ENCODE data around the gene PRSS12.

PRSS12 gene

GRCh38 chr4:118381902-118382301 is 29.1 kb upstream of the PRSS12 start:
- H3K79me2 ChIP-seq (ENCODE audit: control insufficient read depth, insufficient read depth, low read length) = no peaks in the 10 kb centered on the region
- no CpG with 5 or more reads among the region's 3 CpGs for WGBS (ENCODE audit: extremely low coverage, insufficient coverage, low lambda C conversion rate)
- no peak overlapping the region for H4K8ac ChIP-seq (ENCODE audit: low read depth, low read length)
- H3K27me3 ChIP-seq (ENCODE audit: insufficient read depth, low read length, poor library complexity) = no peaks in the 10 kb centered on the region
- no peaks in the 10 kb centered on the region for H3K4me1 ChIP-seq (ENCODE audit: control insufficient read depth, low read depth, low read length)
- no peak overlapping the region for H3K4me3 ChIP-seq (ENCODE audit: low read length)
- H2BK5ac ChIP-seq (ENCODE audit: low read length) = no peak overlapping the region
- H2BK120ac ChIP-seq (ENCODE audit: low read depth, low read length) = no peak overlapping the region
- no peak overlapping the region for H2AK5ac ChIP-seq (ENCODE audit: low read length)
- no peak overlapping the region for H2BK15ac ChIP-seq (replicated peaks; ENCODE audit: low read depth)
- H3K27ac ChIP-seq (ENCODE audit: low read depth, low read length) = no peak overlapping the region
- no peak for DNase-seq
- H3K4me2 ChIP-seq (ENCODE audit: low read length) = no peak overlapping the region
- no peak overlapping the region for H3K23ac ChIP-seq (ENCODE audit: low read length)
- no peak overlapping the region for H3K9ac ChIP-seq (ENCODE audit: low read length)
- no peak overlapping the region for H3K56ac ChIP-seq (ENCODE audit: low read length)
- H4K5ac ChIP-seq (ENCODE audit: low read length) = no peak overlapping the region
- H3K4ac ChIP-seq (ENCODE audit: low read depth, low read length) = no peak overlapping the region
- H3K36me3 ChIP-seq (ENCODE audit: control insufficient read depth, insufficient read depth, low read length) = no peaks in the 10 kb centered on the region
- no peaks in the 10 kb centered on the region for H3K79me1 ChIP-seq (ENCODE audit: low read length)
- no peak overlapping the region for H3K18ac ChIP-seq (ENCODE audit: low read length)

GRCh38 chr4:118373614-118374255 is 20.9 kb upstream of the PRSS12 start:
- no peaks in the 10 kb centered on the region for H3K4me1 ChIP-seq (ENCODE audit: control insufficient read depth, low read depth, low read length)
- no peak overlapping the region for H2AK5ac ChIP-seq (ENCODE audit: low read length)
- H3K23ac ChIP-seq (ENCODE audit: low read length) = no peak overlapping the region
- H3K18ac ChIP-seq (ENCODE audit: low read length) = no peak overlapping the region
- no peak overlapping the region for H2BK120ac ChIP-seq (ENCODE audit: low read depth, low read length)
- H3K4me2 ChIP-seq (ENCODE audit: low read length) = no peak overlapping the region
- no peaks in the 10 kb centered on the region for H3K79me1 ChIP-seq (ENCODE audit: low read length)
- no peak overlapping the region for H3K4me3 ChIP-seq (ENCODE audit: low read length)
- H3K4ac ChIP-seq (ENCODE audit: low read depth, low read length) = no peak overlapping the region
- H2BK15ac ChIP-seq (replicated peaks; ENCODE audit: low read depth) = no peak overlapping the region
- no peak overlapping the region for H4K8ac ChIP-seq (ENCODE audit: low read depth, low read length)
- no peak overlapping the region for H3K27ac ChIP-seq (ENCODE audit: low read depth, low read length)
- no peaks in the 10 kb centered on the region for H3K79me2 ChIP-seq (ENCODE audit: control insufficient read depth, insufficient read depth, low read length)
- H3K27me3 ChIP-seq (ENCODE audit: insufficient read depth, low read length, poor library complexity) = no peaks in the 10 kb centered on the region
- H4K5ac ChIP-seq (ENCODE audit: low read length) = no peak overlapping the region
- DNase-seq = no peak
- no peaks in the 10 kb centered on the region for H3K36me3 ChIP-seq (ENCODE audit: control insufficient read depth, insufficient read depth, low read length)
- WGBS (ENCODE audit: extremely low coverage, insufficient coverage, low lambda C conversion rate) = no CpG with 5 or more reads among the region's 4 CpGs
- no peak overlapping the region for H2BK5ac ChIP-seq (ENCODE audit: low read length)
- H3K9ac ChIP-seq (ENCODE audit: low read length) = no peak overlapping the region
- H3K56ac ChIP-seq (ENCODE audit: low read length) = no peak overlapping the region

GRCh38 chr4:118372251-118372650 is 19.4 kb upstream of the PRSS12 start:
- H4K8ac ChIP-seq (ENCODE audit: low read depth, low read length) = no peak overlapping the region
- no peak overlapping the region for H3K4me2 ChIP-seq (ENCODE audit: low read length)
- no peak overlapping the region for H3K23ac ChIP-seq (ENCODE audit: low read length)
- H2BK120ac ChIP-seq (ENCODE audit: low read depth, low read length) = no peak overlapping the region
- H3K79me2 ChIP-seq (ENCODE audit: control insufficient read depth, insufficient read depth, low read length) = no peaks in the 10 kb centered on the region
- H3K79me1 ChIP-seq (ENCODE audit: low read length) = no peaks in the 10 kb centered on the region
- no peak overlapping the region for H2BK5ac ChIP-seq (ENCODE audit: low read length)
- no peaks in the 10 kb centered on the region for H3K4me1 ChIP-seq (ENCODE audit: control insufficient read depth, low read depth, low read length)
- H3K4ac ChIP-seq (ENCODE audit: low read depth, low read length) = no peak overlapping the region
- H3K36me3 ChIP-seq (ENCODE audit: control insufficient read depth, insufficient read depth, low read length) = no peaks in the 10 kb centered on the region
- H2BK15ac ChIP-seq (replicated peaks; ENCODE audit: low read depth) = no peak overlapping the region
- H3K9ac ChIP-seq (ENCODE audit: low read length) = no peak overlapping the region
- H4K5ac ChIP-seq (ENCODE audit: low read length) = no peak overlapping the region
- no peak overlapping the region for H3K27ac ChIP-seq (ENCODE audit: low read depth, low read length)
- DNase-seq = no peak
- H3K27me3 ChIP-seq (ENCODE audit: insufficient read depth, low read length, poor library complexity) = no peaks in the 10 kb centered on the region
- no peak overlapping the region for H2AK5ac ChIP-seq (ENCODE audit: low read length)
- no peak overlapping the region for H3K18ac ChIP-seq (ENCODE audit: low read length)
- WGBS (ENCODE audit: extremely low coverage, insufficient coverage, low lambda C conversion rate) = no CpG with 5 or more reads among the region's 4 CpGs
- H3K56ac ChIP-seq (ENCODE audit: low read length) = no peak overlapping the region
- H3K4me3 ChIP-seq (ENCODE audit: low read length) = no peak overlapping the region

GRCh38 chr4:118369231-118369630 is 16.4 kb upstream of the PRSS12 start:
- no peaks in the 10 kb centered on the region for H3K27me3 ChIP-seq (ENCODE audit: insufficient read depth, low read length, poor library complexity)
- no peak overlapping the region for H4K8ac ChIP-seq (ENCODE audit: low read depth, low read length)
- no peak overlapping the region for H3K4ac ChIP-seq (ENCODE audit: low read depth, low read length)
- no peak for DNase-seq
- H3K79me1 ChIP-seq (ENCODE audit: low read length) = no peaks in the 10 kb centered on the region
- H3K4me3 ChIP-seq (ENCODE audit: low read length) = no peak overlapping the region
- H2BK5ac ChIP-seq (ENCODE audit: low read length) = no peak overlapping the region
- H2AK5ac ChIP-seq (ENCODE audit: low read length) = no peak overlapping the region
- no peak overlapping the region for H2BK15ac ChIP-seq (replicated peaks; ENCODE audit: low read depth)
- H3K79me2 ChIP-seq (ENCODE audit: control insufficient read depth, insufficient read depth, low read length) = no peaks in the 10 kb centered on the region
- no peak overlapping the region for H3K56ac ChIP-seq (ENCODE audit: low read length)
- H3K9ac ChIP-seq (ENCODE audit: low read length) = no peak overlapping the region
- no peaks in the 10 kb centered on the region for H3K36me3 ChIP-seq (ENCODE audit: control insufficient read depth, insufficient read depth, low read length)
- no peaks in the 10 kb centered on the region for H3K4me1 ChIP-seq (ENCODE audit: control insufficient read depth, low read depth, low read length)
- no peak overlapping the region for H3K27ac ChIP-seq (ENCODE audit: low read depth, low read length)
- no CpG with 5 or more reads among the region's 6 CpGs for WGBS (ENCODE audit: extremely low coverage, insufficient coverage, low lambda C conversion rate)
- no peak overlapping the region for H2BK120ac ChIP-seq (ENCODE audit: low read depth, low read length)
- H4K5ac ChIP-seq (ENCODE audit: low read length) = no peak overlapping the region
- no peak overlapping the region for H3K18ac ChIP-seq (ENCODE audit: low read length)
- no peak overlapping the region for H3K4me2 ChIP-seq (ENCODE audit: low read length)
- H3K23ac ChIP-seq (ENCODE audit: low read length) = no peak overlapping the region

- no peak for DNase-seq
- no peak overlapping the region for H3K56ac ChIP-seq (ENCODE audit: low read length)
- no peaks in the 10 kb centered on the region for H3K79me2 ChIP-seq (ENCODE audit: control insufficient read depth, insufficient read depth, low read length)
- no peak overlapping the region for H3K4me2 ChIP-seq (ENCODE audit: low read length)
- no peaks in the 10 kb centered on the region for H3K36me3 ChIP-seq (ENCODE audit: control insufficient read depth, insufficient read depth, low read length)
- no peak overlapping the region for H3K23ac ChIP-seq (ENCODE audit: low read length)
- H3K4me3 ChIP-seq (ENCODE audit: low read length) = no peak overlapping the region
- H3K4me1 ChIP-seq (ENCODE audit: control insufficient read depth, low read depth, low read length) = no peaks in the 10 kb centered on the region
- H3K79me1 ChIP-seq (ENCODE audit: low read length) = no peaks in the 10 kb centered on the region
- H3K4ac ChIP-seq (ENCODE audit: low read depth, low read length) = no peak overlapping the region
- H3K27ac ChIP-seq (ENCODE audit: low read depth, low read length) = no peak overlapping the region
- H4K5ac ChIP-seq (ENCODE audit: low read length) = no peak overlapping the region
- WGBS (ENCODE audit: extremely low coverage, insufficient coverage, low lambda C conversion rate) = no CpG with 5 or more reads among the region's 2 CpGs
- H2BK5ac ChIP-seq (ENCODE audit: low read length) = no peak overlapping the region
- H2BK15ac ChIP-seq (replicated peaks; ENCODE audit: low read depth) = no peak overlapping the region
- H2AK5ac ChIP-seq (ENCODE audit: low read length) = no peak overlapping the region
- no peak overlapping the region for H2BK120ac ChIP-seq (ENCODE audit: low read depth, low read length)
- H3K18ac ChIP-seq (ENCODE audit: low read length) = no peak overlapping the region
- H4K8ac ChIP-seq (ENCODE audit: low read depth, low read length) = no peak overlapping the region
- no peaks in the 10 kb centered on the region for H3K27me3 ChIP-seq (ENCODE audit: insufficient read depth, low read length, poor library complexity)
- no peak overlapping the region for H3K9ac ChIP-seq (ENCODE audit: low read length)
Measured at GRCh38 chr4:118367872-118368271, 15.1 kb upstream of the PRSS12 start.

- Histone ChIP-seq H2BK5ac (ENCODE audit: low read length) (no peak overlapping the region), H3K27ac (ENCODE audit: low read depth, low read length) (no peak overlapping the region), H3K4me3 (ENCODE audit: low read length) (no peak overlapping the region), H3K56ac (ENCODE audit: low read length) (no peak overlapping the region), H3K4ac (ENCODE audit: low read depth, low read length) (no peak overlapping the region), H3K27me3 (ENCODE audit: insufficient read depth, low read length, poor library complexity) (no peaks in the 10 kb centered on the region), H3K79me2 (ENCODE audit: control insufficient read depth, insufficient read depth, low read length) (no peaks in the 10 kb centered on the region), H3K4me2 (ENCODE audit: low read length) (no peak overlapping the region), H3K9ac (ENCODE audit: low read length) (no peak overlapping the region), H3K18ac (ENCODE audit: low read length) (no peak overlapping the region), H2AK5ac (ENCODE audit: low read length) (no peak overlapping the region), H4K5ac (ENCODE audit: low read length) (no peak overlapping the region), H2BK15ac (replicated peaks; ENCODE audit: low read depth) (no peak overlapping the region), H2BK120ac (ENCODE audit: low read depth, low read length) (no peak overlapping the region), H4K8ac (ENCODE audit: low read depth, low read length) (no peak overlapping the region), H3K36me3 (ENCODE audit: control insufficient read depth, insufficient read depth, low read length) (no peaks in the 10 kb centered on the region), H3K79me1 (ENCODE audit: low read length) (no peaks in the 10 kb centered on the region), H3K4me1 (ENCODE audit: control insufficient read depth, low read depth, low read length) (no peaks in the 10 kb centered on the region), H3K23ac (ENCODE audit: low read length) (no peak overlapping the region)
- DNase-seq = no peak
- WGBS (ENCODE audit: extremely low coverage, insufficient coverage, low lambda C conversion rate) = no CpG with 5 or more reads among the region's 3 CpGs
Measured at GRCh38 chr4:118367361-118367760, 14.6 kb upstream of the PRSS12 start.
